Colonic mucosa (tissue), 4 donors: Measurements from ENCODE around the gene ALPK1. TPM values are rescaled to one million over a fixed set of nuclear protein-coding genes. Genes with fewer than 3 reads are reported as not detected.

ENCODE experiments used
- DNase-seq: peaks from one replicate; pipeline ENCODE4 v3.0.0-alpha.2; 2020
- H3K27ac ChIP-seq: fragments of 200-600 bp; one replicate; pipeline ENCODE4 v1.8.0; 2021
- H3K27me3 ChIP-seq: fragments of 200-600 bp; one replicate; pipeline ENCODE4 v1.8.0; 2021
- H3K36me3 ChIP-seq: fragments of 200-600 bp; one replicate; pipeline ENCODE4 v1.8.0; 2021
- H3K4me1 ChIP-seq: fragments of 200-600 bp; one replicate; pipeline ENCODE4 v1.8.0; 2021; ENCODE audit warnings: mild to moderate bottlenecking
- H3K4me3 ChIP-seq: fragments of 200-600 bp; one replicate; pipeline ENCODE4 v1.8.0; 2021
- H3K9ac ChIP-seq, 2 donors: one replicate each; pipeline ENCODE4 v1.7.0; 2013; ENCODE audit warnings: control low read depth in 2 of 2, low read depth in 2 of 2, low read length in 2 of 2
- H3K9me3 ChIP-seq: fragments of 200-600 bp; one replicate; pipeline ENCODE4 v1.8.0; 2021
- CTCF ChIP-seq: fragments of 200-600 bp; IDR thresholded peaks from one replicate; pipeline ENCODE4 v1.8.0; 2022; ENCODE audit warnings: antibody characterized with exemption, mild to moderate bottlenecking
- intact Hi-C: fragments of 100-400 bp; cut with DNase I; formaldehyde crosslinking; loops from one replicate; pipeline ENCODE4 v1.14.1; 2022
- total RNA-seq, 2 donors: library from RNA; stranded (reverse); fragmentation: NEBNext Ultra II Directional in 1 of 2; extraction: Animal tissue kit (Norgen Biotek cat#: 25700) in 1 of 2; gene quantifications; one replicate each; pipeline ENCODE4 v1.2.1, GENCODE V29; 2021
- donor health status: healthy.
- donor health status: DM: no; HTN: no; CAD: no.
- donor health status: DM: no; HTN: no; CAD: no.

The ALPK1 gene
- total RNA-seq, 2 donors from 2014 or later = 22.5 to 22.9 TPM

DNA sequence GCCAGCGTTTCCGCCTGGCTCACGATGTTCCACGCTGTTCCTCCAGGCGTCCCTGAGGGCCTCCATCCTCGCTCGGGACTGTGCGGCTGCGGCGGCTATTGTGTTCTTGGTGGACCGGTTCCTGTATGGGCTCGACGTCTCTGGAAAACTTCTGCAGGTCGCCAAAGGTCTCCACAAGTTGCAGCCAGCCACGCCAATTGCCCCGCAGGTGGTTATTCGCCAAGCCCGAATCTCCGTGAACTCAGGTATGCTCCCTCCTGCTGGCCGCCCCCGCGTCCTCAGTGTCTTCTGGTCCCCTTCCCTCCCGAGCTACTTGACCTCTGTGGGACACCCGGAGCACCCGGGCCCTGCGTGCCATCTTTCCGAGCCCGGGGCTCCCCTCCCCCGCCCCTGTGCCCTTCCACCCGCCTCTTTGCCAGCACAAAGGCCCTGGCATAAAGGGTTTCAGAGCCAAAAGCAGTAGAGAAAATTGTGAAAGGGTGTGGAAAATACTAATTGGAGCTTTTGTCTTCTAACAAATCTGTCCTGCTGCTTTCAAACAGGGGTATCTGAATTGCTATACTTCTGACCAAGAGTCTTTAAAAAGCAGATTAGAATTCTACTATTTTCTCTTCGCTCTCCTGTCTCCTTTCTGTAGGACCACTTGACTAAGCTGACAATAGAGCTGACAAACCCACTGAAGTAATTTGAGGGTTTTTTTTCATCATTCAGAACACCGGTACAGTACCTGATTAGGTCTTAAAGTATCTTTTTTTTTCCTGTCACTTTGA, 114.8 kb downstream of the ALPK1 start:
- no peak for TF ChIP-seq CTCF
- intact Hi-C loops = no loop called here
- no peak for DNase-seq
- Histone ChIP-seq H3K9ac (no peak overlapping the region), H3K36me3 (no peaks in the 10 kb centered on the region), H3K4me3 (no peak overlapping the region), H3K4me1 (no peaks in the 10 kb centered on the region), H3K9me3 (no peaks in the 10 kb centered on the region), H3K27ac (no peak overlapping the region), H3K27me3 (no peaks in the 10 kb centered on the region)

DNA sequence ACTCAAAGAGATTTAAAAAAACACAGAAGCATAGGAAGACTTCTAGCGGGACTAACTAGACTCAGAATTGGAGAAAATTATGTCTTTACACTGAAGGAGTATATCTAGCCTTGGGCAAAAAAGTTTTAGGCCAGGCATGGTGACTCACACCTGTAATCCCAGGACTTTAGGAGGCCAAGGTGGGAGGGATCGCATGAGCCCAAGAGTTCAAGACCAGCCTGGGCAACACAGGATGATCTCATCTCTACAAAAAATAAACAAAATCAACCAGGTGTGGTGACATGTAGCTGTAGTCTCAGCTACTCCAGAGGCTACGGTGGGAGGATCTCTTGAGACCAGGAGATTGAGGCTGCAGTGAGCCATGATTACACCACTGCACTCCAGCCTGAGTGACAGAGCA, 119.3 kb downstream of the ALPK1 start:
- no peak overlapping the region for H3K4me3 ChIP-seq
- DNase-seq = no peak
- no peak overlapping the region for H3K27ac ChIP-seq
- no peaks in the 10 kb centered on the region for H3K9me3 ChIP-seq
- TF ChIP-seq CTCF = no peak
- H3K9ac ChIP-seq = no peak overlapping the region
- H3K27me3 ChIP-seq = no peaks in the 10 kb centered on the region
- no peaks in the 10 kb centered on the region for H3K36me3 ChIP-seq
- no peaks in the 10 kb centered on the region for H3K4me1 ChIP-seq
- intact Hi-C loops = no loop called here

DNA sequence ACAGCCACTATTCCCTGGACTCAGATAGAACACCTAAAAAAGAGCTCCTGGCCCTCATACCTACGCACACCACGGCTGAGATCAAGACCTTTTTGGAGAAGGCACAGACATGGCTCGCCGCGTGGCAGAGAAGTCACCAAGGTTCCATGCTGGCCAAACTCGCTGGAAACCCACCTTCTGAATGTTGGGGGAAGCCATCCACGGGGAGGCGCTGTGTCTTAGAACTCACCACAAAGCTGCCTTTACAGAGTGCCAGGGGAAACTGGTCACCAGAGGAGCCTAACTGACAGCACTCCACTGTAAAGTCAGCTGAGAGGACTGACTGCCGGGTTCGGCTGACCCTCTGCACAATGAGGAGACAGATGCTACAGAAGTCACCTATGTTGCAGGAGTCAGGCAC, 120.9 kb downstream of the ALPK1 start:
- H3K4me1 ChIP-seq = no peaks in the 10 kb centered on the region
- H3K27me3 ChIP-seq = no peaks in the 10 kb centered on the region
- intact Hi-C loops = no loop called here
- H3K27ac ChIP-seq = no peak overlapping the region
- H3K36me3 ChIP-seq = no peaks in the 10 kb centered on the region
- TF ChIP-seq CTCF = no peak
- H3K4me3 ChIP-seq = no peak overlapping the region
- no peaks in the 10 kb centered on the region for H3K9me3 ChIP-seq
- no peak overlapping the region for H3K9ac ChIP-seq
- DNase-seq = no peak

- Histone ChIP-seq H3K9ac (no peak overlapping the region), H3K9me3 (no peaks in the 10 kb centered on the region), H3K27ac (no peak overlapping the region), H3K27me3 (no peaks in the 10 kb centered on the region), H3K4me3 (no peak overlapping the region), H3K36me3 (no peaks in the 10 kb centered on the region), H3K4me1 (no peaks in the 10 kb centered on the region)
- DNase-seq = no peak
- intact Hi-C loops = no loop called here
- TF ChIP-seq CTCF = no peak
Observed at GRCh38 chr4:112421911-112422310, 124.7 kb downstream of the ALPK1 start.

GRCh38 chr4:112422644-112423043, 125.5 kb downstream of the ALPK1 start:
- H3K27ac ChIP-seq = no peak overlapping the region
- intact Hi-C loops = no loop called here
- no peak for DNase-seq
- no peak overlapping the region for H3K9ac ChIP-seq
- H3K4me3 ChIP-seq = no peak overlapping the region
- H3K27me3 ChIP-seq = no peaks in the 10 kb centered on the region
- H3K9me3 ChIP-seq = no peaks in the 10 kb centered on the region
- no peaks in the 10 kb centered on the region for H3K36me3 ChIP-seq
- no peak for TF ChIP-seq CTCF
- H3K4me1 ChIP-seq = no peaks in the 10 kb centered on the region
